Sigmoid colon (tissue), 7 donors: ENCODE measurements around the gene TPCN2. TPM values are rescaled to one million over a fixed set of nuclear protein-coding genes. Genes with fewer than 3 reads are reported as not detected.

Source experiments
- DNase-seq: peaks from one replicate; pipeline ENCODE4 v3.0.0-alpha.2; 2019
- H3K27ac ChIP-seq, 4 donors: fragments of 200-600 bp; sonication (generic); one replicate each; pipeline ENCODE4 v1.5.1; 2016 to 2019; ENCODE audit warnings: mild to moderate bottlenecking in 1 of 4
- H3K27me3 ChIP-seq, 3 donors: fragments of 200-600 bp; sonication (generic); one replicate each; pipeline ENCODE4 v1.5.1; 2019; ENCODE audit warnings: mild to moderate bottlenecking in 1 of 3
- H3K36me3 ChIP-seq, 4 donors: fragments of 200-600 bp; sonication (generic); one replicate each; pipeline ENCODE4 v1.5.1; 2016 to 2019
- H3K4me1 ChIP-seq, 4 donors: fragments of 200-600 bp; sonication (generic); one replicate each; pipeline ENCODE4 v1.5.1; 2017 to 2019
- H3K4me3 ChIP-seq, 4 donors: fragments of 200-600 bp; sonication (generic); one replicate each; pipeline ENCODE4 v1.5.1; 2017 to 2019; ENCODE audit warnings: mild to moderate bottlenecking in 2 of 4, moderate library complexity in 1 of 4
- H3K9me3 ChIP-seq, 4 donors: fragments of 200-600 bp in 3 of 4; sonication (generic) in 3 of 4; one replicate each; pipeline versions ENCODE4 v1.5.1 to v1.6.1; 2013 to 2019
- CTCF ChIP-seq, 4 experiments: fragments of 450-650 bp in 3 of 4; fragments of 200-600 bp in 1 of 4; IDR thresholded peaks; one replicate each; pipeline ENCODE4 v1.5.1; 2016 to 2019; ENCODE audit warnings: antibody characterized with exemption in 4 of 4, mild to moderate bottlenecking in 3 of 4, moderate library complexity in 2 of 4
- EP300 ChIP-seq, 4 donors: sonication (generic); formaldehyde crosslinking; IDR thresholded peaks; one replicate each; pipeline ENCODE4 v1.6.1; 2017; ENCODE audit warnings: antibody characterized with exemption in 4 of 4
- POLR2A ChIP-seq, 2 donors: fragments of 450-650 bp; IDR thresholded peaks; one replicate each; pipeline ENCODE4 v1.6.1; 2016; ENCODE audit warnings: antibody characterized with exemption in 2 of 2, mild to moderate bottlenecking in 2 of 2, moderate library complexity in 2 of 2
- POLR2AphosphoS5 ChIP-seq, 4 donors: sonication (generic); formaldehyde crosslinking; IDR thresholded peaks; one replicate each; pipeline ENCODE4 v1.6.1; 2017; ENCODE audit warnings: antibody characterized with exemption in 4 of 4
- WGBS, 2 donors: extraction: QIAGEN DNeasy Blood & Tissue Kit; methylation state at CpG; one replicate each; pipeline ENCODE4 v1.1.7; 2013; 5-methylcytosine and 5-hydroxymethylcytosine counted together
- intact Hi-C: fragments of 100-400 bp; cut with DNase I; formaldehyde crosslinking; loops from one replicate; pipeline ENCODE4 v1.15.1; 2023
- polyA plus RNA-seq, 3 donors: library from polyadenylated mRNA; stranded (reverse); fragments of 200-250 nt; gene quantifications; one replicate each; pipeline ENCODE4 v1.2.3, GENCODE V29; 2013
- total RNA-seq, 4 donors: library from RNA; depleted of rRNA; stranded (reverse); fragments of >200 nt; gene quantifications; one replicate each; pipeline ENCODE4 v1.1.0, GENCODE V29; 2016
- donor health status: healthy with polysubstance abuse.
- donor health status: Bipolar disorder and iron deficiency.
- donor health status: healthy.

The TPCN2 gene
- total and polyA plus RNA-seq, 7 donors: 1.6 to 43.5 (median 17.5) TPM

DNA sequence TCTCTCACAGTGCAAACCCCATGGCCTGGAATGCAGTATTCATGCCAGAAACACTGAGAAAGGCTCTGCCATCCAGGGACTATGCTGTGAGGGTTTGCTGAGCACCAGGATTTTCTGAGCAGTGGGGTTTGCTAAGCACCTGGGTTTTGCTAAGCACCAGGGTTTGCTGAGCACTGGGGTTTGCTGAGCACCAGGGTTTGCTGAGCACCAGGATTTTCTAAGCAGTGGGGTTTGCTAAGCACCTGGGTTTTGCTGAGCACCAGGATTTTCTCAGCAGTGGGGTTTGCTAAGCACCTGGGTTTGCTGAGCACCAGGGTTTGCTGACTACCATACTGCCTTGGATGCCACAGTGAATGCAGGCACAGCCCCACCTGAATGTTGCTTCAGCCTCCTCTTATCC is 58.7 kb downstream of the TPCN2 start:
- TF ChIP-seq POLR2AphosphoS5 (IDR thresholded peaks at IDR 0.05): no peak
- TF ChIP-seq EP300 (IDR thresholded peaks at IDR 0.05): no peak
- no peak for TF ChIP-seq CTCF (IDR thresholded peaks at IDR 0.05)
- no peak for TF ChIP-seq POLR2A (IDR thresholded peaks at IDR 0.05)
- Histone ChIP-seq H3K27me3 (no peaks in the 10 kb centered on the region), H3K4me3 (no peak overlapping the region), H3K4me1 (no peaks in the 10 kb centered on the region), H3K27ac (no peak overlapping the region), H3K9me3 (no peaks in the 10 kb centered on the region), H3K36me3 (peaks cover 0 to 10% (median 2%) of the 10 kb centered on the region in 4 donors)
- no peak for DNase-seq
- intact Hi-C loops: no loop called here

- no peak for TF ChIP-seq CTCF (IDR thresholded peaks at IDR 0.05)
- no peak for TF ChIP-seq EP300 (IDR thresholded peaks at IDR 0.05)
- Histone ChIP-seq H3K4me3 (no peak overlapping the region), H3K36me3 (peaks cover 0 to 10% (median 2%) of the 10 kb centered on the region in 4 donors), H3K4me1 (no peaks in the 10 kb centered on the region), H3K27me3 (no peaks in the 10 kb centered on the region), H3K9me3 (no peaks in the 10 kb centered on the region), H3K27ac (no peak overlapping the region)
- intact Hi-C loops: no loop called here
- 96% methylated on average over 7 of the region's 7 CpGs for WGBS, 2 donors
- no peak for DNase-seq
Observed at GRCh38 chr11:69108030-69108429, 59.3 kb downstream of the TPCN2 start.

GRCh38 chr11:69108559-69108958 is 59.8 kb downstream of the TPCN2 start:
- WGBS, 2 donors: 94 to 95% methylated on average over 5 of the region's 5 CpGs
- intact Hi-C loops: no loop called here
- Histone ChIP-seq H3K4me3 (no peak overlapping the region), H3K4me1 (no peaks in the 10 kb centered on the region), H3K36me3 (peaks cover 0 to 10% (median 2%) of the 10 kb centered on the region in 4 donors), H3K27me3 (no peaks in the 10 kb centered on the region), H3K9me3 (no peaks in the 10 kb centered on the region), H3K27ac (no peak overlapping the region)
- TF ChIP-seq POLR2A (IDR thresholded peaks at IDR 0.05) (no peak), CTCF (IDR thresholded peaks at IDR 0.05) (no peak), EP300 (IDR thresholded peaks at IDR 0.05) (no peak), POLR2AphosphoS5 (IDR thresholded peaks at IDR 0.05) (no peak)
- DNase-seq: no peak

- peaks cover 0 to 10% (median 2%) of the 10 kb centered on the region in 4 donors for H3K36me3 ChIP-seq
- WGBS, 2 donors: 88% methylated on average over 2 of the region's 2 CpGs
- no peak for DNase-seq
- no peak overlapping the region for H3K27ac ChIP-seq
- H3K9me3 ChIP-seq: no peaks in the 10 kb centered on the region
- intact Hi-C loops: no loop called here
- no peaks in the 10 kb centered on the region for H3K4me1 ChIP-seq
- no peak overlapping the region for H3K4me3 ChIP-seq
- no peaks in the 10 kb centered on the region for H3K27me3 ChIP-seq
- no peak for TF ChIP-seq EP300 (IDR thresholded peaks at IDR 0.05)
- TF ChIP-seq POLR2AphosphoS5 (IDR thresholded peaks at IDR 0.05): no peak
- TF ChIP-seq CTCF (IDR thresholded peaks at IDR 0.05): no peak
- no peak for TF ChIP-seq POLR2A (IDR thresholded peaks at IDR 0.05)
Observed at GRCh38 chr11:69109101-69109500, 60.4 kb downstream of the TPCN2 start.

- H3K4me1 ChIP-seq: no peaks in the 10 kb centered on the region
- peaks cover 0 to 10% (median 2%) of the 10 kb centered on the region in 4 donors for H3K36me3 ChIP-seq
- H3K9me3 ChIP-seq: no peaks in the 10 kb centered on the region
- no peak overlapping the region for H3K27ac ChIP-seq
- intact Hi-C loops: no loop called here
- no peak for DNase-seq
- H3K4me3 ChIP-seq: no peak overlapping the region
- no peaks in the 10 kb centered on the region for H3K27me3 ChIP-seq
- WGBS, 2 donors: 96 to 97% methylated on average over 6 of the region's 6 CpGs
- TF ChIP-seq CTCF (IDR thresholded peaks at IDR 0.05) (no peak), POLR2AphosphoS5 (IDR thresholded peaks at IDR 0.05) (no peak), POLR2A (IDR thresholded peaks at IDR 0.05) (no peak)
Observed at GRCh38 chr11:69110451-69110850, 61.7 kb downstream of the TPCN2 start.
